Pancreas (tissue), 10 donors: ENCODE measurements around the gene FBXO3. TPM values are rescaled to one million over a fixed set of nuclear protein-coding genes. Genes with fewer than 3 reads are reported as not detected.

ENCODE experiments used
- ATAC-seq, 4 donors: fragments of 200-7000 bp; cut with Tn5 transposase; one replicate each; pipeline versions ENCODE4 v1.8.0 to v1.9.1; 2020; ENCODE audit warnings: mild to moderate bottlenecking in 4 of 4, moderate library complexity in 4 of 4
- DNase-seq, 6 donors: peaks; one replicate each; pipeline ENCODE4 v3.0.0-alpha.2; 2020
- FAIRE-seq: peaks from 2 replicates; lab custom pipeline; 2012; peaks lifted over from hg19 to GRCh38; lab: Jason Lieb, UNC
- H3K27ac ChIP-seq, 4 donors: fragments of 200-600 bp; sonication (generic); 1 replicate in 3 of 4; 2 replicates in 1 of 4; pipeline versions ENCODE4 v1.5.0 to v1.8.0; 2020
- H3K27me3 ChIP-seq, 4 donors: fragments of 200-600 bp; one replicate each; pipeline ENCODE4 v1.8.0; 2021
- H3K36me3 ChIP-seq, 3 donors: fragments of 200-600 bp; sonication (generic) in 1 of 3; one replicate each; pipeline versions ENCODE4 v1.5.0 to v1.8.0; 2020 to 2021
- H3K4me1 ChIP-seq, 3 donors: fragments of 200-600 bp; one replicate each; pipeline ENCODE4 v1.8.0; 2021
- H3K4me3 ChIP-seq, 4 donors: fragments of 200-600 bp; sonication (generic) in 2 of 4; one replicate each; pipeline versions ENCODE4 v1.5.0 to v1.8.0; 2020 to 2021
- H3K9me3 ChIP-seq, 4 donors: fragments of 200-600 bp; one replicate each; pipeline ENCODE4 v1.8.0; 2021
- WGBS, 2 donors: extraction: QIAGEN DNeasy Blood & Tissue Kit; methylation state at CpG; one replicate each; pipeline ENCODE4 v1.1.7; 2013; 5-methylcytosine and 5-hydroxymethylcytosine counted together
- intact Hi-C, 3 donors: fragments of 100-400 bp; cut with DNase I; formaldehyde crosslinking; loops; one replicate each; pipeline versions ENCODE4 v1.11.1 to v1.14.2; 2022
- polyA plus RNA-seq, 2 donors: library from polyadenylated mRNA; stranded (reverse); fragments of 200-250 nt; gene quantifications; one replicate each; pipeline ENCODE4 v1.2.3, GENCODE V29; 2013
- total RNA-seq, 6 donors: library from RNA; stranded (reverse); fragmentation: NEBNext Ultra II Directional in 4 of 6; extraction: Animal tissue kit (Norgen Biotek cat#: 25700) in 4 of 6; gene quantifications; one replicate each; pipeline versions ENCODE4 v1.2.1 to v1.2.4, GENCODE V29; 2021 to 2023
- TF ChIP-seq, protein P1 (sequence below), 4 donors: fragments of 200-600 bp; sonication (generic) in 3 of 4; IDR thresholded peaks; one replicate each; pipeline versions ENCODE4 v1.5.0 to v1.8.0; 2021; ENCODE audit warnings: antibody characterized with exemption in 4 of 4
- donor health status: healthy with polysubstance abuse.
- donor health status: DM: no; HTN: no; CAD: no; lungs with moderate emphysema.
- donor health status: DM: no; HTN: no; CAD: no.
- donor health status: control.
- donor health status: control.
- donor health status: Bipolar disorder and iron deficiency.
- donor health status: DM: yes; HTN: yes; CAD: no.
- donor health status: DM: no; HTN: no; CAD: no.
- donor health status: DM: no; HTN: no; CAD: no.
- donor health status: DM: yes; HTN: yes; CAD: no.

FBXO3 gene
- total and polyA plus RNA-seq, 8 donors: 12.2 to 26.6 (median 16.4) TPM

DNA sequence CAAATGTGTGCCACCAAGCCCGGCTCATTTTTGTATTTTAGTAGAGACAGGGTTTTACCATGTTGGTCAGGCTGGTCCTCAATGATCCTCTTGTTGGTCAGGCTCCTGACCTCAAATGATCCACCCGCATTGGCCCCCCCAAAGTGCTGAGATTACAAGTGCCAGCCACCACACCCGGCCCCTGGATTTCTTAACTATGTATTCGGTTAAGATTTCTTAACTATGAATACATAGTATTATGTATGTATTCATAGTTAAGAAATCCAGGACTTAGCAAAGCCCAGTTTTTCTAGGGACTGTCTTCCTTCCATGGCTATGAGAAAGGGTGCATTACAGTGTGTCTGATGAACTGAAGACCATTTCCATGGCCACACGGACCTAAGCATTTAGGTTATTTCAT, 75.4 kb downstream of the FBXO3 start:
- TF ChIP-seq, protein P1, sequence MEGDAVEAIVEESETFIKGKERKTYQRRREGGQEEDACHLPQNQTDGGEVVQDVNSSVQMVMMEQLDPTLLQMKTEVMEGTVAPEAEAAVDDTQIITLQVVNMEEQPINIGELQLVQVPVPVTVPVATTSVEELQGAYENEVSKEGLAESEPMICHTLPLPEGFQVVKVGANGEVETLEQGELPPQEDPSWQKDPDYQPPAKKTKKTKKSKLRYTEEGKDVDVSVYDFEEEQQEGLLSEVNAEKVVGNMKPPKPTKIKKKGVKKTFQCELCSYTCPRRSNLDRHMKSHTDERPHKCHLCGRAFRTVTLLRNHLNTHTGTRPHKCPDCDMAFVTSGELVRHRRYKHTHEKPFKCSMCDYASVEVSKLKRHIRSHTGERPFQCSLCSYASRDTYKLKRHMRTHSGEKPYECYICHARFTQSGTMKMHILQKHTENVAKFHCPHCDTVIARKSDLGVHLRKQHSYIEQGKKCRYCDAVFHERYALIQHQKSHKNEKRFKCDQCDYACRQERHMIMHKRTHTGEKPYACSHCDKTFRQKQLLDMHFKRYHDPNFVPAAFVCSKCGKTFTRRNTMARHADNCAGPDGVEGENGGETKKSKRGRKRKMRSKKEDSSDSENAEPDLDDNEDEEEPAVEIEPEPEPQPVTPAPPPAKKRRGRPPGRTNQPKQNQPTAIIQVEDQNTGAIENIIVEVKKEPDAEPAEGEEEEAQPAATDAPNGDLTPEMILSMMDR (IDR thresholded peaks at IDR 0.05): no peak
- intact Hi-C loops: no loop called here
- H3K36me3 ChIP-seq: no peaks in the 10 kb centered on the region
- no peak overlapping the region for H3K4me3 ChIP-seq
- no peak for FAIRE-seq
- peaks cover 39 to 71% (median 40%) of the 10 kb centered on the region in 3 donors for H3K4me1 ChIP-seq
- ATAC-seq: no peak
- no peaks in the 10 kb centered on the region for H3K9me3 ChIP-seq
- peak overlapping the region in 3 of 4 donors; percentile 10 to 81 (median 71) for H3K27ac ChIP-seq
- WGBS, 2 donors: 89 to 95% methylated on average over 5 of the region's 5 CpGs
- DNase-seq: peak in 1 of 6 donors; percentile 18
- no peaks in the 10 kb centered on the region for H3K27me3 ChIP-seq

DNA sequence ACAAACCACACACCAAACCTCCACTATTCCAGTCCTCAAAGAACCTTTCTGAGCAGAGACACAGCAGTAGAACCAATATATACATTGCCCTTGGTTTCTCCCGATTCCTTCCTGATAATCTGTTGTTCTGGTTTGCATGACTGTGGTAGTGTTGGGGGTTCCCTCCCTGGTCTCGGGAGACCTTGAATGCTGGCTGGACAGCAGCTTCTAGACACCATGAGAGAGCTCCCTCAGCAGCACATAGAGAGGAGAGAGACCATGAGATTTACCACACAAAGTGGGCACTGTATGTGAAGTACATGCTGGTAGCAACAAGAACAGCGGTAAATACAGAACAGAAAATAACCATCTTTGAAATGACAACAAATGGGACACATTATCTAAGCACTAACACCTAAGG, 76.3 kb downstream of the FBXO3 start:
- FAIRE-seq (no peak), DNase-seq (no peak), ATAC-seq (no peak)
- Histone ChIP-seq H3K4me1 (peaks cover 41 to 74% (median 46%) of the 10 kb centered on the region in 3 donors), H3K36me3 (no peaks in the 10 kb centered on the region), H3K4me3 (no peak overlapping the region), H3K9me3 (no peaks in the 10 kb centered on the region), H3K27me3 (no peaks in the 10 kb centered on the region), H3K27ac (peak overlapping the region in 2 of 4 donors; percentile 91 to 95)
- TF ChIP-seq, protein P1 (IDR thresholded peaks at IDR 0.05): no peak
- intact Hi-C loops: no loop called here
- 59 to 66% methylated on average over 3 of the region's 3 CpGs for WGBS, 2 donors

DNA sequence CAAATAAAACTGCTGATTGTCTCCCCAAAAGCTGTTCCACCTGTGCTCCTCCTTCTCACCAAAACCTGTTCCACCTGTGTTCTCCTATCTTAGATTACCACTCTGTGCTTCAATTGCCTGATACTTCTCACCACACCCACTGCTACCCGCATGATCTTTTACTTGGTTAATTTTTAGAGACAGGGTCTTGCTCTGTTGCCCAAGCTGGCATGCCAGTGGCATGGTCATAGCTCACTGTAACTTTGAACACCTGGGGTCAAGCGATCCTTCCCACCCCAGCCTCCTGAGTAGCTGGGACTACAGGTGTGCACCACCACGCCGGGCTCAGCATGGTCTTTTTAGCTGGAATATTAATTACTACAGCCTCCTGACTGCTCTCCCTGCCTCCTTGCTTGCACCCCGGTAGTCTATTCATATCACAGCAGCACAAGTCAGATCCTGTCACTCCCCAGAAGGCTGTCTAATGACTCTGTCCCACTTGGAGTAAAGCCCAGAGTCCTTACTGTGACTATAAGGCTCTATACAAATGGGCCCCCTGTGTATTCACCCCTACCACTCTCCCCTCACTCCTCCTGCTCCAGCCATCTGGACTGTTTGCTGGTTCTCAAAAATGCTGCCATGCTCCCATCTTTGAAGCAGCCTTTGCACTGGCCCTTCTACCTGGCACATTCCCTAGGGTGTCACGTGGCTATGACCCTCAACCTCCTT, 77.2 kb downstream of the FBXO3 start:
- 66% methylated on average over 6 of the region's 6 CpGs for WGBS, 2 donors
- no peak for FAIRE-seq
- H3K27ac ChIP-seq: peak overlapping the region; percentile 62 to 95 (median 88)

DNA sequence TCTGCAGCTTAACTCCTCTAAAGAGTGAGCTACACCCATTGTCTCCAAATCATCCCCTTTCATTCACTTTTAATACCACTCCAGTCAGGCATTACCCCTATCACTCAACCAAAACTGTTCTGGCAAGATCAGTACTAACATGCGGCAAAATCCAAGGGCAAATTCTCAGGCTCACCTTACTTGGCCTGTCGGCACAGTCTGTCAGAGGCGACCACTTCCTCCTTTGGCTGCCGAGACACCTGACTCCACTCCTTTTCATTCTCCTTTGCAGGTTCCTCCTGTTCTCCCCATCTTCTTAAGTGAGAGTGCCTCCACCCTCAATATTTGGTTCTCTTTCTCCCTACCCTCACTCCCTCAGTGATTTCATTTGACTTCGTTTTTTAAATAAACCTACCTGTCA, 77.9 kb downstream of the FBXO3 start:
- Histone ChIP-seq H3K4me3 (peak overlapping the region in 1 of 4 donors; percentile 23), H3K27ac (peak overlapping the region; percentile 62 to 95 (median 88)), H3K9me3 (no peaks in the 10 kb centered on the region), H3K27me3 (no peaks in the 10 kb centered on the region), H3K4me1 (peaks cover 27 to 74% (median 46%) of the 10 kb centered on the region in 3 donors), H3K36me3 (no peaks in the 10 kb centered on the region)
- ATAC-seq: peak in 3 of 4 donors; percentile 13 to 30 (median 19)
- peak in 3 of 6 donors; percentile 42 to 55 (median 48) for DNase-seq
- intact Hi-C loops: no loop called here
- no peak for FAIRE-seq
- 10 to 16% methylated on average over 5 of the region's 5 CpGs for WGBS, 2 donors
- TF ChIP-seq, protein P1 (IDR thresholded peaks at IDR 0.05): no peak

More for the DNA sequence above, 77.2 kb downstream of the FBXO3 start:
- Histone ChIP-seq H3K36me3 (no peaks in the 10 kb centered on the region), H3K27me3 (no peaks in the 10 kb centered on the region), H3K9me3 (no peaks in the 10 kb centered on the region), H3K4me3 (peak overlapping the region in 1 of 4 donors; percentile 23), H3K4me1 (peaks cover 34 to 74% (median 48%) of the 10 kb centered on the region in 3 donors)
- TF ChIP-seq, protein P1 (IDR thresholded peaks at IDR 0.05): no peak
- DNase-seq (peak in 1 of 6 donors; percentile 48), ATAC-seq (no peak)
- intact Hi-C loops: no loop called here
